Right lobe of liver (tissue), 6 donors: Measurements from ENCODE around the gene IGF1R. TPM values are rescaled to one million over a fixed set of nuclear protein-coding genes. Genes with fewer than 3 reads are reported as not detected.

ENCODE experiments used
- ATAC-seq, 4 donors: fragments of 200-7000 bp; cut with Tn5 transposase; one replicate each; pipeline ENCODE4 v1.9.1; 2020; ENCODE audit warnings: mild to moderate bottlenecking in 4 of 4, moderate library complexity in 4 of 4
- DNase-seq, 3 donors: peaks; one replicate each; pipeline ENCODE4 v3.0.0-alpha.2; 2020
- H3K27ac ChIP-seq, 3 donors: fragments of 200-600 bp; one replicate each; pipeline ENCODE4 v1.8.0; 2022
- H3K27me3 ChIP-seq, 2 donors: fragments of 200-600 bp; one replicate each; pipeline ENCODE4 v1.8.0; 2022
- H3K36me3 ChIP-seq, 4 donors: fragments of 200-600 bp; sonication (generic) in 1 of 4; one replicate each; pipeline versions ENCODE4 v1.5.1 to v1.8.0; 2017 to 2022; ENCODE audit warnings: control low read depth in 1 of 4
- H3K4me1 ChIP-seq, 4 donors: fragments of 200-600 bp; sonication (generic) in 1 of 4; one replicate each; pipeline versions ENCODE4 v1.5.1 to v1.8.0; 2017 to 2022; ENCODE audit warnings: control low read depth in 1 of 4
- H3K4me3 ChIP-seq, 3 donors: fragments of 200-600 bp; one replicate each; pipeline ENCODE4 v1.8.0; 2022
- H3K9me3 ChIP-seq, 4 donors: fragments of 200-600 bp; sonication (generic) in 1 of 4; one replicate each; pipeline versions ENCODE4 v1.5.1 to v1.8.0; 2017 to 2022; ENCODE audit warnings: control low read depth in 1 of 4
- CTCF ChIP-seq, 4 donors: fragments of 200-600 bp in 3 of 4; fragments of 450-650 bp in 1 of 4; IDR thresholded peaks; one replicate each; pipeline versions ENCODE4 v1.5.1 to v1.8.0; 2016 to 2022; ENCODE audit warnings: antibody characterized with exemption in 4 of 4, mild to moderate bottlenecking in 2 of 4
- POLR2A ChIP-seq: fragments of 450-650 bp; IDR thresholded peaks from one replicate; pipeline ENCODE4 v1.6.1; 2017; ENCODE audit warnings: antibody characterized with exemption, mild to moderate bottlenecking
- WGBS: methylation state at CpG from one replicate; pipeline ENCODE4 v1.1.6; 2018; ENCODE audit warnings: low coverage, low lambda C conversion rate; ENCODE audit not compliant: insufficient coverage; ENCODE audit errors: missing lambda C conversion rate; 5-methylcytosine and 5-hydroxymethylcytosine counted together
- intact Hi-C, 2 donors: fragments of 100-400 bp; cut with DNase I; formaldehyde crosslinking; loops; one replicate each; pipeline versions ENCODE4 v1.11.2 to v1.14.1; 2022
- total RNA-seq, 6 experiments: library from RNA; depleted of rRNA in 2 of 6; stranded (reverse); fragments of >200 nt in 2 of 6; fragmentation: NEBNext Ultra II Directional in 3 of 6; extraction: Animal tissue kit (Norgen Biotek cat#: 25700) in 3 of 6; gene quantifications; one replicate each; pipeline versions ENCODE4 v1.1.0 to v1.2.4, GENCODE V29; 2016 to 2023
- donor health status: DM: no; HTN: yes; CAD: no.
- donor health status: DM: no; HTN: no; CAD: no.
- donor health status: DM: no; HTN: no; CAD: no.
- donor health status: DM: no; HTN: yes; CAD: no.
- donor health status: DM: no; HTN: yes; CAD: no.

The IGF1R gene
- total RNA-seq, 6 experiments from 2014 or later = 2.5 to 5.3 (median 3.8) TPM

- H3K4me3 ChIP-seq = no peak overlapping the region
- H3K27ac ChIP-seq = no peak overlapping the region
- H3K27me3 ChIP-seq = peaks cover 4 to 25% of the 10 kb centered on the region in 2 donors
- 25% methylated on average over 4 of the region's 4 CpGs for WGBS
- no peak for DNase-seq
- no peaks in the 10 kb centered on the region for H3K36me3 ChIP-seq
- intact Hi-C loops = no loop called here
- peaks cover 0 to 2% (median 0%) of the 10 kb centered on the region in 4 donors for H3K4me1 ChIP-seq
- no peak for TF ChIP-seq POLR2A
- no peak for TF ChIP-seq CTCF (IDR thresholded peaks at IDR 0.05)
- no peaks in the 10 kb centered on the region for H3K9me3 ChIP-seq
- no peak for ATAC-seq
Observed at GRCh38 chr15:98654790-98655360, 6.5 kb downstream of the IGF1R start.

GRCh38 chr15:98655732-98656131 lies 7.4 kb downstream of the IGF1R start:
- Histone ChIP-seq H3K27me3 (peaks cover 0 to 17% of the 10 kb centered on the region in 2 donors), H3K4me3 (no peak overlapping the region), H3K4me1 (no peaks in the 10 kb centered on the region), H3K9me3 (no peaks in the 10 kb centered on the region), H3K36me3 (no peaks in the 10 kb centered on the region), H3K27ac (no peak overlapping the region)
- ATAC-seq (no peak), DNase-seq (no peak)
- intact Hi-C loops = no loop called here
- 82% methylated on average over 3 of the region's 8 CpGs for WGBS
- no peak for TF ChIP-seq CTCF (IDR thresholded peaks at IDR 0.05)
- TF ChIP-seq POLR2A = no peak

- no peak for ATAC-seq
- H3K4me1 ChIP-seq = no peaks in the 10 kb centered on the region
- no peak for DNase-seq
- 42% methylated on average over 2 of the region's 4 CpGs for WGBS
- H3K9me3 ChIP-seq = no peaks in the 10 kb centered on the region
- no peaks in the 10 kb centered on the region for H3K36me3 ChIP-seq
- no peak overlapping the region for H3K4me3 ChIP-seq
- intact Hi-C loops = no loop called here
- no peak overlapping the region for H3K27ac ChIP-seq
- TF ChIP-seq POLR2A (no peak), CTCF (IDR thresholded peaks at IDR 0.05) (no peak)
- peaks cover 0 to 5% of the 10 kb centered on the region in 2 donors for H3K27me3 ChIP-seq
Observed at GRCh38 chr15:98657721-98658120, 9.4 kb downstream of the IGF1R start.

- Histone ChIP-seq H3K4me1 (no peaks in the 10 kb centered on the region), H3K9me3 (no peaks in the 10 kb centered on the region), H3K27ac (no peak overlapping the region), H3K4me3 (no peak overlapping the region), H3K27me3 (no peaks in the 10 kb centered on the region), H3K36me3 (no peaks in the 10 kb centered on the region)
- DNase-seq (no peak), ATAC-seq (peak; percentile 91 to 95 (median 92))
- WGBS = 14% methylated on average over 6 of the region's 7 CpGs
- TF ChIP-seq CTCF (IDR thresholded peaks at IDR 0.05) (peak; percentile 64 to 88 (median 81)), POLR2A (no peak)
- intact Hi-C loops = no loop called here
Observed at GRCh38 chr15:98658831-98659699, 10.7 kb downstream of the IGF1R start.
